T-helper 2 cell treated with Interferon-gamma antibody and Interleukin-4, amounts not matched to agents 100 ng/mL and 5 ng/mL, for 36 hours (primary cell): Measurements from ENCODE around the gene PTAR1. TPM values are rescaled to one million over a fixed set of nuclear protein-coding genes. Genes with fewer than 3 reads are reported as not detected.
"Not testable (repeated sequence)": the region's sequence is repeated elsewhere in the genome, so short reads cannot be mapped to it uniquely, and the experiment has no call there.

Experiments
- intact Hi-C: fragments of 100-400 bp; cut with micrococcal nuclease; formaldehyde crosslinking; loops from one replicate; pipeline ENCODE4 v1.15.1; 2023
- total RNA-seq: library from RNA; stranded (reverse); gene quantifications from 2 replicates; pipeline ENCODE4 v1.2.3, GENCODE V29; 2022

Gene PTAR1
- 62.4 and 65.7 TPM in 2 replicates for total RNA-seq

- intact Hi-C loops: loop anchor here (1.0 to 5.0 kb wide), 7 partner anchors 61 to 982 kb away; partner anchors contain the start of genes APBA1, CFAP95, FXN and SMC5
These were observed at the start of gene PTAR1 for GRCh38 chr9:69759421-69760277. TSS of gene PTAR1 (minus strand) at chr9:69760011. CDS start at chr9:69759938, 73 bp downstream.

- intact Hi-C loops: loop anchor here (1.0 to 2.0 kb wide), 3 partner anchors 25 to 110 kb away; no protein-coding TSS in a partner anchor
These were observed 49.6 kb upstream of the PTAR1 start for GRCh38 chr9:69809304-69809863.

GRCh38 chr9:69806627-69807026, 46.8 kb upstream of the PTAR1 start:
- intact Hi-C loops: no loop called here

GRCh38 chr9:69805962-69806515, 46.2 kb upstream of the PTAR1 start:
- intact Hi-C loops: no loop called here

GRCh38 chr9:69801989-69802388, 42.2 kb upstream of the PTAR1 start:
- intact Hi-C loops: no loop called here

GRCh38 chr9:69800027-69800426, 40.2 kb upstream of the PTAR1 start:
- intact Hi-C loops: not testable (repeated sequence)

GRCh38 chr9:69799521-69799920, 39.7 kb upstream of the PTAR1 start:
- intact Hi-C loops: not testable (repeated sequence)

GRCh38 chr9:69798744-69799143, 38.9 kb upstream of the PTAR1 start:
- intact Hi-C loops: no loop called here

GRCh38 chr9:69797675-69798074, 37.9 kb upstream of the PTAR1 start:
- intact Hi-C loops: no loop called here

GRCh38 chr9:69794356-69794755, 34.5 kb upstream of the PTAR1 start:
- intact Hi-C loops: no loop called here

- intact Hi-C loops: no loop called here
These were observed 25.9 kb upstream of the PTAR1 start for GRCh38 chr9:69785757-69786156.

- intact Hi-C loops: no loop called here
These were observed 13.4 kb upstream of the PTAR1 start for GRCh38 chr9:69773258-69773657.

- intact Hi-C loops: no loop called here
These were observed 12.1 kb upstream of the PTAR1 start for GRCh38 chr9:69771775-69772418.

- intact Hi-C loops: no loop called here
These were observed 8.9 kb upstream of the PTAR1 start for GRCh38 chr9:69768716-69769115.

GRCh38 chr9:69768101-69768500, 8.3 kb upstream of the PTAR1 start:
- intact Hi-C loops: no loop called here

- intact Hi-C loops: not testable (repeated sequence)
These were observed 4.1 kb upstream of the PTAR1 start for GRCh38 chr9:69763862-69764261.

GRCh38 chr9:69762527-69762926, 2.7 kb upstream of the PTAR1 start:
- intact Hi-C loops: no loop called here

- intact Hi-C loops: no loop called here
These were observed 433 bp upstream of the PTAR1 start for GRCh38 chr9:69760278-69760610.

- intact Hi-C loops: loop anchor here (1.0 to 5.0 kb wide), 7 partner anchors 62 to 982 kb away; partner anchors contain the start of genes APBA1, CFAP95, FXN and SMC5
These were observed 790 bp downstream of the PTAR1 start for GRCh38 chr9:69759021-69759420.

GRCh38 chr9:69757996-69758675, 1.7 kb downstream of the PTAR1 start:
- intact Hi-C loops: loop anchor here (2.0 to 5.0 kb wide), 5 partner anchors 63 to 981 kb away; partner anchors contain the start of genes APBA1, CFAP95 and FXN

- intact Hi-C loops: loop anchor here (5.0 kb wide), 2 partner anchors 718 to 978 kb away; partner anchors contain the start of gene FXN
These were observed 4.6 kb downstream of the PTAR1 start for GRCh38 chr9:69755205-69755604.
